IMR-90 (cell line): ENCODE results near the gene SYT5. TPM values are rescaled to one million over a fixed set of nuclear protein-coding genes. Genes with fewer than 3 reads are reported as not detected.
A peak's percentile ranks its signal among the peaks of the same experiment; 100 is the strongest.
"Not testable (repeated sequence)": the region's sequence is repeated elsewhere in the genome, so short reads cannot be mapped to it uniquely, and the experiment has no call there.

ENCODE experiments used
- ATAC-seq: fragments of 200-7000 bp; cut with Tn5 transposase; 2 replicates; pipeline ENCODE4 v1.9.1; 2020; ENCODE audit warnings: low read depth, mild to moderate bottlenecking, moderate library complexity
- BruUV-seq: library from RNA; stranded (reverse); fragments of 400-500 nt; replicated peaks from 2 replicates; lab custom pipeline; 2021; lab: Mats Ljungman, UMichigan
- CTCF ChIA-PET: fragments of 300-600 bp; formaldehyde crosslinking; extraction: SDS; loops from one replicate; lab custom pipeline; 2021; ENCODE audit warnings: antibody characterized with exemption; lab: Yijun Ruan, JAX
- POLR2A ChIA-PET: fragments of 300-600 bp; sonication (Branson Sonifier 250); formaldehyde crosslinking; loops from one replicate; lab custom pipeline; 2022; ENCODE audit warnings: antibody characterized with exemption; ENCODE audit not compliant: unreplicated experiment; lab: Charles Lee
- DNase-seq: peaks from one replicate; pipeline ENCODE4 v3.0.0; 2013
- H2AFZ ChIP-seq: replicated peaks from 2 replicates; pipeline ENCODE3; 2013; ENCODE audit warnings: low read length, mild to moderate bottlenecking; ENCODE audit not compliant: poor library complexity
- H2AK5ac ChIP-seq: 2 replicates; pipeline ENCODE4 v1.6.1; 2013; ENCODE audit warnings: low read depth, low read length, inconsistent platforms
- H2AK9ac ChIP-seq: replicated peaks from 2 replicates; pipeline ENCODE3; 2013; ENCODE audit warnings: mild to moderate bottlenecking, low read depth, low read length, moderate library complexity; ENCODE audit not compliant: poor library complexity
- H2BK120ac ChIP-seq: 2 replicates; pipeline ENCODE4 v1.6.1; 2013; ENCODE audit warnings: low read depth, low read length, inconsistent platforms
- H2BK15ac ChIP-seq: 3 replicates; pipeline ENCODE4 v1.6.1; 2013; ENCODE audit warnings: low read depth, low read length, inconsistent platforms
- H2BK20ac ChIP-seq: 2 replicates; pipeline ENCODE4 v1.6.1; 2013; ENCODE audit warnings: low read depth, mild to moderate bottlenecking, inconsistent platforms, low read length, moderate library complexity
- H2BK5ac ChIP-seq: 2 replicates; pipeline ENCODE4 v1.6.1; 2013; ENCODE audit warnings: mild to moderate bottlenecking, low read depth, low read length, inconsistent platforms; ENCODE audit not compliant: poor library complexity, severe bottlenecking
- H3K14ac ChIP-seq: replicated peaks from 2 replicates; pipeline ENCODE4 v1.6.1; 2013; ENCODE audit warnings: low read depth, low read length, inconsistent platforms
- H3K18ac ChIP-seq: 2 replicates; pipeline ENCODE4 v1.6.1; 2013; ENCODE audit warnings: low read depth, low read length, control low read depth
- H3K23ac ChIP-seq: 2 replicates; pipeline ENCODE4 v1.6.1; 2013; ENCODE audit warnings: low read depth, low read length, inconsistent platforms
- H3K27ac ChIP-seq: 2 replicates; pipeline ENCODE4 v1.5.1; 2013; ENCODE audit warnings: mild to moderate bottlenecking, control low read depth, low read length; ENCODE audit not compliant: insufficient read depth
- H3K27me3 ChIP-seq: 2 replicates; pipeline ENCODE4 v1.6.1; 2013; ENCODE audit warnings: low read length; ENCODE audit not compliant: control insufficient read depth, insufficient read depth
- H3K36me3 ChIP-seq: 2 replicates; pipeline ENCODE4 v1.6.1; 2013; ENCODE audit warnings: low read length, mixed read lengths; ENCODE audit not compliant: control insufficient read depth, insufficient read depth
- H3K4ac ChIP-seq: 2 replicates; pipeline ENCODE4 v1.6.1; 2013; ENCODE audit warnings: low read depth, low read length, inconsistent platforms
- H3K4me1 ChIP-seq: 2 replicates; pipeline ENCODE4 v1.6.1; 2013; ENCODE audit warnings: low read length, mixed read lengths; ENCODE audit not compliant: control insufficient read depth, insufficient read depth
- H3K4me2 ChIP-seq: 2 replicates; pipeline ENCODE4 v1.6.1; 2013; ENCODE audit warnings: low read depth, mild to moderate bottlenecking, control low read depth, low read length, moderate library complexity
- H3K4me3 ChIP-seq: 2 replicates; pipeline ENCODE4 v1.5.1; 2013; ENCODE audit warnings: low read depth, mild to moderate bottlenecking, control low read depth, low read length, moderate library complexity; ENCODE audit not compliant: insufficient read depth
- H3K56ac ChIP-seq: 2 replicates; pipeline ENCODE4 v1.6.1; 2013; ENCODE audit warnings: low read length, inconsistent platforms; ENCODE audit not compliant: insufficient read depth; ENCODE audit errors: extremely low read depth
- H3K79me1 ChIP-seq, 2 experiments: 2 replicates each; pipeline ENCODE4 v1.6.1; 2013; ENCODE audit warnings: low read length in 2 of 2, inconsistent platforms in 1 of 2, low read depth in 1 of 2
- H3K9ac ChIP-seq: 2 replicates; pipeline ENCODE4 v1.6.1; 2013; ENCODE audit warnings: low read depth, low read length, control low read depth
- H3K9me1 ChIP-seq: 2 replicates; pipeline ENCODE4 v1.6.1; 2013; ENCODE audit warnings: low read length, inconsistent platforms; ENCODE audit not compliant: insufficient read depth
- H3K9me3 ChIP-seq: 2 replicates; pipeline ENCODE4 v1.6.1; 2013; ENCODE audit warnings: low read length; ENCODE audit not compliant: control insufficient read depth, insufficient read depth
- H4K20me1 ChIP-seq: 2 replicates; pipeline ENCODE4 v1.6.1; 2013; ENCODE audit warnings: low read length, inconsistent platforms; ENCODE audit not compliant: insufficient read depth
- H4K5ac ChIP-seq: 2 replicates; pipeline ENCODE4 v1.6.1; 2013; ENCODE audit warnings: mild to moderate bottlenecking, low read depth, low read length, control low read depth
- H4K8ac ChIP-seq, 2 experiments: 2 replicates each; pipeline ENCODE4 v1.6.1; 2013; ENCODE audit warnings: low read depth in 2 of 2, low read length in 2 of 2, control low read depth in 1 of 2, inconsistent platforms in 1 of 2
- H4K91ac ChIP-seq: 2 replicates; pipeline ENCODE4 v1.6.1; 2013; ENCODE audit warnings: low read depth, low read length, inconsistent platforms; ENCODE audit not compliant: insufficient read depth
- RAD21 ChIP-seq: IDR thresholded peaks from 2 replicates; pipeline ENCODE4 v1.6.1; 2012; ENCODE audit warnings: low read length, improper control_type of control experiment
- WGBS, 2 experiments: methylation state at CpG; one replicate each; pipeline versions ENCODE4 v1.1.5 to v1.1.7; 2013; ENCODE audit warnings: missing lambda C conversion rate in 2 of 2; ENCODE audit not compliant: insufficient read length in 1 of 2; ENCODE audit errors: extremely low coverage in 2 of 2; 5-methylcytosine and 5-hydroxymethylcytosine counted together
- dilution Hi-C: fragments of 300-500 bp; cut with HindIII; formaldehyde crosslinking; loops from one replicate; pipeline ENCODE4 v1.14.3; 2018; ENCODE audit warnings: low sequenced_read_pairs; ENCODE audit not compliant: unreplicated experiment
- in situ Hi-C: fragments of 300-500 bp; cut with MboI; formaldehyde crosslinking; loops from 3 replicates; pipeline ENCODE4 v1.14.3; 2019; ENCODE audit warnings: low sequenced_read_pairs, inconsistent platforms, mixed read lengths
- intact Hi-C: fragments of 100-400 bp; cut with micrococcal nuclease; formaldehyde crosslinking; loops from 2 replicates; pipeline ENCODE4 v1.10.0; 2022
- polyA plus RNA-seq, 3 experiments: library from polyadenylated mRNA; depleted of rRNA; stranded (reverse); fragments of >200 nt; gene quantifications; 2 replicates each; pipeline ENCODE4 v1.2.3, GENCODE V29; 2012; ENCODE audit warnings: low replicate concordance in 1 of 3
- total RNA-seq: library from RNA; depleted of rRNA; stranded (reverse); fragments of >200 nt; gene quantifications from 2 replicates; pipeline ENCODE4 v1.2.3, GENCODE V29; 2012
- TF ChIP-seq, protein P1 (sequence below): conservative IDR thresholded peaks from 2 replicates; pipeline ENCODE4 v1.5.1; 2012; ENCODE audit warnings: mild to moderate bottlenecking, low read depth, low read length, improper control_type of control experiment

Gene SYT5
- total and polyA plus RNA-seq, 2 of the 4 experiments (the other 2 are of a cell fraction), result under 0.01 to 0.15 TPM

DNA sequence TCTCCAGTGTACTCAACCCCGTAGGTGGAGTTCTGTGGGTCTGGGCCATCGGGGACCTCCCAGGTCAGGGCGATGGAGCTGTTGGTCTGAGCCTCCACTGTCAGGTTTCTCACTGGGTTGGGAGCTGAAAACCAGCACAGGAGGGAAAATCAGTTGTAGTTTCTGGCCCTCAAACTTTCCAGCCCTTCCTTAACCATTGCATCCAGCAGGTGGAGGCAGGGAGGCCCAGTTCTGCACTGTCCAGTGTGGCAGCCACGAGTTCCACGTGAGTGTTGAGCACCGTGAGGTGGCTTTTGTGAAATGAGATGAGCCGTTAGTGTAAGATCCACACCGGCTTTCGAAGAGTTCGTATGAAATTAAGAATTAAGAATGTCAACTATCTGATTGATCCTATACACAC lies 22.1 kb upstream of the SYT5 start:
- H4K8ac ChIP-seq, H2BK20ac ChIP-seq, H3K56ac ChIP-seq, H3K4ac ChIP-seq, H3K27ac ChIP-seq, H2BK5ac ChIP-seq, H4K91ac ChIP-seq, BruUV-seq, H3K14ac ChIP-seq, H3K18ac ChIP-seq, dilution Hi-C loops, H4K5ac ChIP-seq, DNase-seq, H3K23ac ChIP-seq, H2AK5ac ChIP-seq, H4K20me1 ChIP-seq, in situ Hi-C loops, H3K9ac ChIP-seq, H2AFZ ChIP-seq, H3K27me3 ChIP-seq, intact Hi-C loops, H3K9me1 ChIP-seq, H3K36me3 ChIP-seq, H2BK120ac ChIP-seq, CTCF ChIA-PET, H3K4me2 ChIP-seq, ATAC-seq, H3K4me1 ChIP-seq, H2BK15ac ChIP-seq, H3K79me1 ChIP-seq, H3K9me3 ChIP-seq, POLR2A ChIA-PET, H3K4me3 ChIP-seq, H2AK9ac ChIP-seq: not testable (repeated sequence)
- WGBS, 2 experiments, result no CpG with 5 or more reads among the region's 10 CpGs
- TF ChIP-seq, protein P1, sequence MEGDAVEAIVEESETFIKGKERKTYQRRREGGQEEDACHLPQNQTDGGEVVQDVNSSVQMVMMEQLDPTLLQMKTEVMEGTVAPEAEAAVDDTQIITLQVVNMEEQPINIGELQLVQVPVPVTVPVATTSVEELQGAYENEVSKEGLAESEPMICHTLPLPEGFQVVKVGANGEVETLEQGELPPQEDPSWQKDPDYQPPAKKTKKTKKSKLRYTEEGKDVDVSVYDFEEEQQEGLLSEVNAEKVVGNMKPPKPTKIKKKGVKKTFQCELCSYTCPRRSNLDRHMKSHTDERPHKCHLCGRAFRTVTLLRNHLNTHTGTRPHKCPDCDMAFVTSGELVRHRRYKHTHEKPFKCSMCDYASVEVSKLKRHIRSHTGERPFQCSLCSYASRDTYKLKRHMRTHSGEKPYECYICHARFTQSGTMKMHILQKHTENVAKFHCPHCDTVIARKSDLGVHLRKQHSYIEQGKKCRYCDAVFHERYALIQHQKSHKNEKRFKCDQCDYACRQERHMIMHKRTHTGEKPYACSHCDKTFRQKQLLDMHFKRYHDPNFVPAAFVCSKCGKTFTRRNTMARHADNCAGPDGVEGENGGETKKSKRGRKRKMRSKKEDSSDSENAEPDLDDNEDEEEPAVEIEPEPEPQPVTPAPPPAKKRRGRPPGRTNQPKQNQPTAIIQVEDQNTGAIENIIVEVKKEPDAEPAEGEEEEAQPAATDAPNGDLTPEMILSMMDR, result 0 out of 2 replicates have a peak, but pooled peaks have one; percentile 11
- TF ChIP-seq RAD21, result peak; percentile 12; the same call in 1 of the 2 replicates
